Stimulated activated CD8-positive, alpha-beta memory T cell treated with anti-CD3 and anti-CD28 coated beads, Interleukin-12 subunit alpha, Interleukin-12 subunit beta, amount 100 ng/mL, for 4 hours (primary cell): ENCODE measurements around the gene THOP1.
A peak's percentile ranks its signal among the peaks of the same experiment; 100 is the strongest.
"Not testable (repeated sequence)": the region's sequence is repeated elsewhere in the genome, so short reads cannot be mapped to it uniquely, and the experiment has no call there.

Experiments
- DNase-seq: peaks from one replicate; pipeline ENCODE4 v3.0.0-alpha.2; 2020; ENCODE audit warnings: low read depth

Gene THOP1

GRCh38 chr19:2817237-2817829 is 32.0 kb downstream of the THOP1 start:
- not testable (repeated sequence) for DNase-seq

- DNase-seq: peak; percentile 97
Measured at GRCh38 chr19:2819540-2820111, 34.3 kb downstream of the THOP1 start, which contains the start of gene ZNF554. Gene ZNF554 (plus strand): TSS chr19:2819868. CDS start chr19:2820072, 204 bp downstream.

GRCh38 chr19:2820112-2820702 is 34.9 kb downstream of the THOP1 start:
- no peak for DNase-seq

GRCh38 chr19:2822846-2823245 is 37.5 kb downstream of the THOP1 start:
- DNase-seq: no peak

GRCh38 chr19:2823646-2824045 is 38.3 kb downstream of the THOP1 start:
- DNase-seq: no peak

GRCh38 chr19:2824129-2824528 is 38.8 kb downstream of the THOP1 start:
- DNase-seq: no peak

GRCh38 chr19:2827022-2827421 is 41.7 kb downstream of the THOP1 start:
- DNase-seq: no peak

- DNase-seq: no peak
Measured at GRCh38 chr19:2827840-2828489, 42.7 kb downstream of the THOP1 start.

- no peak for DNase-seq
Measured at GRCh38 chr19:2834294-2834871, 49.1 kb downstream of the THOP1 start.

GRCh38 chr19:2837430-2837829 is 52.1 kb downstream of the THOP1 start:
- no peak for DNase-seq

- peak; percentile 97 for DNase-seq
Measured at GRCh38 chr19:2840794-2841791, 55.8 kb downstream of the THOP1 start, which contains the start of gene ZNF555. Gene ZNF555 (plus strand): TSS chr19:2841475. CDS start chr19:2841573, 98 bp downstream.

- DNase-seq: no peak
Measured at GRCh38 chr19:2841855-2842574, 56.7 kb downstream of the THOP1 start.

GRCh38 chr19:2845107-2845506 is 59.8 kb downstream of the THOP1 start:
- no peak for DNase-seq

GRCh38 chr19:2846180-2846894 is 61.0 kb downstream of the THOP1 start:
- DNase-seq: no peak

- DNase-seq: no peak
Measured at GRCh38 chr19:2847507-2847906, 62.2 kb downstream of the THOP1 start.

GRCh38 chr19:2848616-2849015 is 63.3 kb downstream of the THOP1 start:
- no peak for DNase-seq

GRCh38 chr19:2850256-2850925 is 65.1 kb downstream of the THOP1 start:
- DNase-seq: no peak

- DNase-seq: no peak
Measured at GRCh38 chr19:2852598-2852997, 67.3 kb downstream of the THOP1 start.

GRCh38 chr19:2853015-2853606 is 67.8 kb downstream of the THOP1 start:
- DNase-seq: no peak
